Stomach (tissue), 4 donors: ENCODE results near the gene PHF1.

ENCODE experiments used
- CTCF ChIP-seq, 7 experiments: fragments of 450-650 bp in 4 of 7; fragments of 200-600 bp in 3 of 7; sonication (generic) in 3 of 7; IDR thresholded peaks; one replicate each; pipeline ENCODE4 v1.5.1; 2016 to 2019; ENCODE audit warnings: antibody characterized with exemption in 7 of 7, control low read depth in 2 of 7, mild to moderate bottlenecking in 1 of 7
- EP300 ChIP-seq: sonication (generic); formaldehyde crosslinking; IDR thresholded peaks from one replicate; pipeline ENCODE4 v1.6.1; 2017; ENCODE audit warnings: antibody characterized with exemption
- POLR2A ChIP-seq, 4 donors: fragments of 450-650 bp; IDR thresholded peaks; one replicate each; pipeline ENCODE4 v1.6.1; 2016; ENCODE audit warnings: antibody characterized with exemption in 4 of 4, control low read depth in 2 of 4, mild to moderate bottlenecking in 1 of 4, moderate library complexity in 1 of 4
- POLR2AphosphoS5 ChIP-seq, 3 donors: sonication (generic); formaldehyde crosslinking; IDR thresholded peaks; one replicate each; pipeline ENCODE4 v1.6.1; 2016; ENCODE audit warnings: antibody characterized with exemption in 3 of 3

- TF ChIP-seq CTCF (IDR thresholded peaks at IDR 0.05) (no peak), EP300 (no peak), POLR2A (IDR thresholded peaks at IDR 0.05) (no peak), POLR2AphosphoS5 (IDR thresholded peaks at IDR 0.05) (no peak)
These were observed 18.2 kb upstream of the PHF1 start for GRCh38 chr6:33392595-33392948.
